G401 (cell line): ENCODE results near the gene EDARADD. TPM values are rescaled to one million over a fixed set of nuclear protein-coding genes. Genes with fewer than 3 reads are reported as not detected.

Source experiments
- DNase-seq: peaks from one replicate; pipeline ENCODE4 v3.0.0-alpha.2; 2015; ENCODE audit warnings: low spot score
- in situ Hi-C: cut with HindIII; loops from 2 replicates; pipeline ENCODE4 v1.10.0; 2016; ENCODE audit warnings: low sequenced_read_pairs, mixed read lengths
- total RNA-seq: library from RNA; depleted of rRNA; stranded (reverse); fragments of >200 nt; shearing (Covaris generic); gene quantifications from 2 replicates; pipeline ENCODE4 v1.2.3, GENCODE V29; 2014; rRNA removed

Gene EDARADD
- total RNA-seq, 1 experiment from 2014 or later: 2.3 TPM

GRCh38 chr1:236530959-236531358 is 136.9 kb downstream of the EDARADD start:
- no peak for DNase-seq
- in situ Hi-C loops: no loop called here

- in situ Hi-C loops: no loop called here
- DNase-seq: no peak
Observed at GRCh38 chr1:236532850-236533249, 138.8 kb downstream of the EDARADD start.

- no peak for DNase-seq
- in situ Hi-C loops: no loop called here
Observed at GRCh38 chr1:236534151-236534651, 140.1 kb downstream of the EDARADD start.

Other genes with a start within 250 kb of the EDARADD start
- gene ERO1B, start 112.3 kb upstream of the EDARADD start, total RNA-seq: 6.3 and 13.3 TPM in 2 replicates
- 26.2 and 32.0 TPM in 2 replicates for gene LGALS8, start 129.7 kb downstream of the EDARADD start, total RNA-seq
- 17.0 and 17.6 TPM in 2 replicates for gene HEATR1, start 210.2 kb downstream of the EDARADD start, total RNA-seq